DND-41 (cell line): ENCODE results near the gene SPATA19.
"Not testable (repeated sequence)": the region's sequence is repeated elsewhere in the genome, so short reads cannot be mapped to it uniquely, and the experiment has no call there.

Experiments
- ATAC-seq: fragments of 200-7000 bp; cut with Tn5 transposase; 3 replicates; pipeline ENCODE4 v1.9.1; 2021; ENCODE audit warnings: low read depth; ENCODE audit not compliant: insufficient read depth
- DNase-seq: peaks from one replicate; pipeline ENCODE4 v3.0.0-alpha.2; 2020
- H2AFZ ChIP-seq: 2 replicates; pipeline ENCODE4 v1.6.0; 2012; ENCODE audit warnings: low read depth, low read length
- H3K27ac ChIP-seq: 2 replicates; pipeline ENCODE4 v1.5.1; 2012; ENCODE audit warnings: low read length, inconsistent platforms
- H3K27me3 ChIP-seq: fragments of 200-600 bp; sonication (generic); 2 replicates; pipeline ENCODE4 v1.6.0; 2012; ENCODE audit warnings: low read length, mild to moderate bottlenecking, inconsistent platforms; ENCODE audit not compliant: insufficient read depth, poor library complexity
- H3K36me3 ChIP-seq: 2 replicates; pipeline ENCODE4 v1.5.1; 2012; ENCODE audit warnings: low read length, inconsistent platforms; ENCODE audit not compliant: insufficient read depth
- H3K4me1 ChIP-seq: 2 replicates; pipeline ENCODE4 v1.5.1; 2012; ENCODE audit warnings: mild to moderate bottlenecking, low read length; ENCODE audit not compliant: insufficient read depth
- H3K4me2 ChIP-seq: 2 replicates; pipeline ENCODE4 v1.6.0; 2012; ENCODE audit warnings: mild to moderate bottlenecking, moderate library complexity, low read length, inconsistent platforms; ENCODE audit not compliant: insufficient read depth
- H3K4me3 ChIP-seq, 2 experiments: fragments of 200-600 bp in 1 of 2; shearing (Covaris generic) in 1 of 2; 2 replicates each; pipeline ENCODE4 v1.5.1; 2012 to 2016; ENCODE audit warnings: inconsistent platforms in 2 of 2, low read length in 2 of 2, mild to moderate bottlenecking in 2 of 2, low read depth in 1 of 2, moderate library complexity in 1 of 2
- H3K79me2 ChIP-seq: 2 replicates; pipeline ENCODE4 v1.6.0; 2012; ENCODE audit warnings: low read length, inconsistent platforms; ENCODE audit not compliant: insufficient read depth
- H3K9ac ChIP-seq: 2 replicates; pipeline ENCODE4 v1.6.0; 2012; ENCODE audit warnings: low read depth, mild to moderate bottlenecking, inconsistent platforms, low read length, moderate library complexity
- H3K9me3 ChIP-seq: 2 replicates; pipeline ENCODE4 v1.5.1; 2012; ENCODE audit warnings: low read length, moderate library complexity, mild to moderate bottlenecking, inconsistent platforms; ENCODE audit not compliant: insufficient read depth, severe bottlenecking
- H4K20me1 ChIP-seq: 2 replicates; pipeline ENCODE4 v1.6.0; 2012; ENCODE audit warnings: low read length; ENCODE audit not compliant: insufficient read depth
- CTCF ChIP-seq: IDR thresholded peaks from 2 replicates; pipeline ENCODE4 v1.5.1; 2012; ENCODE audit warnings: borderline replicate concordance, low read length, moderate library complexity, mild to moderate bottlenecking; ENCODE audit not compliant: poor library complexity, severe bottlenecking; ENCODE audit errors: extremely low read depth
- EZH2 ChIP-seq: IDR thresholded peaks from 3 replicates; pipeline ENCODE4 v1.6.1; 2012; ENCODE audit warnings: borderline replicate concordance, low read depth, mild to moderate bottlenecking, moderate library complexity, low read length, inconsistent platforms; ENCODE audit not compliant: severe bottlenecking

Gene SPATA19

GRCh38 chr11:133867456-133867855, 22.1 kb upstream of the SPATA19 start:
- Histone ChIP-seq H4K20me1 (no peaks in the 10 kb centered on the region), H2AFZ (no peak overlapping the region), H3K27me3 (peaks cover 3% of the 10 kb centered on the region), H3K36me3 (no peaks in the 10 kb centered on the region), H3K4me3 (no peak overlapping the region), H3K4me2 (no peak overlapping the region), H3K9ac (no peak overlapping the region), H3K4me1 (no peaks in the 10 kb centered on the region), H3K79me2 (no peaks in the 10 kb centered on the region), H3K9me3 (no peaks in the 10 kb centered on the region), H3K27ac (no peak overlapping the region)
- TF ChIP-seq EZH2 (no peak), CTCF (no peak)
- no peak for ATAC-seq
- no peak for DNase-seq

- ATAC-seq (no peak), DNase-seq (no peak)
- no peak overlapping the region for H3K4me2 ChIP-seq
- no peak overlapping the region for H3K27ac ChIP-seq
- H3K4me3 ChIP-seq: no peak overlapping the region
- H3K79me2 ChIP-seq: no peaks in the 10 kb centered on the region
- H3K9me3 ChIP-seq: no peaks in the 10 kb centered on the region
- no peaks in the 10 kb centered on the region for H4K20me1 ChIP-seq
- no peak for TF ChIP-seq CTCF
- TF ChIP-seq EZH2: no peak
- H3K4me1 ChIP-seq: no peaks in the 10 kb centered on the region
- H3K36me3 ChIP-seq: no peaks in the 10 kb centered on the region
- H3K9ac ChIP-seq: no peak overlapping the region
- no peak overlapping the region for H2AFZ ChIP-seq
- peaks cover 3% of the 10 kb centered on the region for H3K27me3 ChIP-seq
Observed at GRCh38 chr11:133865466-133865865, 20.2 kb upstream of the SPATA19 start.

GRCh38 chr11:133864756-133865155, 19.4 kb upstream of the SPATA19 start:
- Histone ChIP-seq H3K79me2 (no peaks in the 10 kb centered on the region), H3K9me3 (no peaks in the 10 kb centered on the region), H3K4me3 (no peak overlapping the region), H3K27ac (no peak overlapping the region), H3K9ac (no peak overlapping the region), H3K27me3 (peaks cover 2% of the 10 kb centered on the region), H3K36me3 (no peaks in the 10 kb centered on the region), H2AFZ (no peak overlapping the region), H4K20me1 (no peaks in the 10 kb centered on the region), H3K4me2 (no peak overlapping the region), H3K4me1 (no peaks in the 10 kb centered on the region)
- DNase-seq (no peak), ATAC-seq (no peak)
- TF ChIP-seq CTCF (no peak), EZH2 (no peak)

GRCh38 chr11:133860151-133860550, 14.8 kb upstream of the SPATA19 start:
- Histone ChIP-seq H3K4me1 (no peaks in the 10 kb centered on the region), H3K79me2 (no peaks in the 10 kb centered on the region), H3K9ac (no peak overlapping the region), H3K27me3 (peaks cover 22% of the 10 kb centered on the region), H3K9me3 (no peaks in the 10 kb centered on the region), H3K4me3 (no peak overlapping the region), H2AFZ (no peak overlapping the region), H3K36me3 (no peaks in the 10 kb centered on the region), H3K4me2 (no peak overlapping the region), H3K27ac (no peak overlapping the region), H4K20me1 (no peaks in the 10 kb centered on the region)
- no peak for TF ChIP-seq EZH2
- TF ChIP-seq CTCF: no peak
- DNase-seq (no peak), ATAC-seq (no peak)

GRCh38 chr11:133854330-133854960, 9.1 kb upstream of the SPATA19 start:
- not testable (repeated sequence) for H3K9me3 ChIP-seq, ATAC-seq, H3K4me3 ChIP-seq, H2AFZ ChIP-seq, H3K27ac ChIP-seq, H3K4me2 ChIP-seq, H3K36me3 ChIP-seq, H3K79me2 ChIP-seq, DNase-seq, H3K9ac ChIP-seq, H4K20me1 ChIP-seq, H3K4me1 ChIP-seq
- peaks cover 23% of the 10 kb centered on the region for H3K27me3 ChIP-seq
